Measurements from ENCODE around the gene NRARP. TPM values are rescaled to one million over a fixed set of nuclear protein-coding genes. Genes with fewer than 3 reads are reported as not detected.

NRARP gene
- total and polyA plus RNA-seq, 10 of the 15 experiments (the other 5 are each of a cell fraction or from before 2014, with no cell fraction given) = 0.06 to 9.2 (median 2.2) TPM; not detected in 2

GRCh38 chr9:137316012-137316981 is 14.2 kb upstream of the NRARP start (continued):
- TF ChIP-seq, protein P1, sequence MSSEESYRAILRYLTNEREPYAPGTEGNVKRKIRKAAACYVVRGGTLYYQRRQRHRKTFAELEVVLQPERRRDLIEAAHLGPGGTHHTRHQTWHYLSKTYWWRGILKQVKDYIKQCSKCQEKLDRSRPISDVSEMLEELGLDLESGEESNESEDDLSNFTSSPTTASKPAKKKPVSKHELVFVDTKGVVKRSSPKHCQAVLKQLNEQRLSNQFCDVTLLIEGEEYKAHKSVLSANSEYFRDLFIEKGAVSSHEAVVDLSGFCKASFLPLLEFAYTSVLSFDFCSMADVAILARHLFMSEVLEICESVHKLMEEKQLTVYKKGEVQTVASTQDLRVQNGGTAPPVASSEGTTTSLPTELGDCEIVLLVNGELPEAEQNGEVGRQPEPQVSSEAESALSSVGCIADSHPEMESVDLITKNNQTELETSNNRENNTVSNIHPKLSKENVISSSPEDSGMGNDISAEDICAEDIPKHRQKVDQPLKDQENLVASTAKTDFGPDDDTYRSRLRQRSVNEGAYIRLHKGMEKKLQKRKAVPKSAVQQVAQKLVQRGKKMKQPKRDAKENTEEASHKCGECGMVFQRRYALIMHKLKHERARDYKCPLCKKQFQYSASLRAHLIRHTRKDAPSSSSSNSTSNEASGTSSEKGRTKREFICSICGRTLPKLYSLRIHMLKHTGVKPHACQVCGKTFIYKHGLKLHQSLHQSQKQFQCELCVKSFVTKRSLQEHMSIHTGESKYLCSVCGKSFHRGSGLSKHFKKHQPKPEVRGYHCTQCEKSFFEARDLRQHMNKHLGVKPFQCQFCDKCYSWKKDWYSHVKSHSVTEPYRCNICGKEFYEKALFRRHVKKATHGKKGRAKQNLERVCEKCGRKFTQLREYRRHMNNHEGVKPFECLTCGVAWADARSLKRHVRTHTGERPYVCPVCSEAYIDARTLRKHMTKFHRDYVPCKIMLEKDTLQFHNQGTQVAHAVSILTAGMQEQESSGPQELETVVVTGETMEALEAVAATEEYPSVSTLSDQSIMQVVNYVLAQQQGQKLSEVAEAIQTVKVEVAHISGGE (CRISPR knock-in tag; IDR thresholded peaks at IDR 0.05) = no peak
- TF ChIP-seq, protein P2, sequence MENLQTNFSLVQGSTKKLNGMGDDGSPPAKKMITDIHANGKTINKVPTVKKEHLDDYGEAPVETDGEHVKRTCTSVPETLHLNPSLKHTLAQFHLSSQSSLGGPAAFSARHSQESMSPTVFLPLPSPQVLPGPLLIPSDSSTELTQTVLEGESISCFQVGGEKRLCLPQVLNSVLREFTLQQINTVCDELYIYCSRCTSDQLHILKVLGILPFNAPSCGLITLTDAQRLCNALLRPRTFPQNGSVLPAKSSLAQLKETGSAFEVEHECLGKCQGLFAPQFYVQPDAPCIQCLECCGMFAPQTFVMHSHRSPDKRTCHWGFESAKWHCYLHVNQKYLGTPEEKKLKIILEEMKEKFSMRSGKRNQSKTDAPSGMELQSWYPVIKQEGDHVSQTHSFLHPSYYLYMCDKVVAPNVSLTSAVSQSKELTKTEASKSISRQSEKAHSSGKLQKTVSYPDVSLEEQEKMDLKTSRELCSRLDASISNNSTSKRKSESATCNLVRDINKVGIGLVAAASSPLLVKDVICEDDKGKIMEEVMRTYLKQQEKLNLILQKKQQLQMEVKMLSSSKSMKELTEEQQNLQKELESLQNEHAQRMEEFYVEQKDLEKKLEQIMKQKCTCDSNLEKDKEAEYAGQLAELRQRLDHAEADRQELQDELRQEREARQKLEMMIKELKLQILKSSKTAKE (IDR thresholded peaks at IDR 0.05; ENCODE audit: low read depth, poor library complexity, severe bottlenecking) = no peak
- TF ChIP-seq KDM1A (IDR thresholded peaks at IDR 0.05; ENCODE audit: borderline replicate concordance) (no peak), NFYB (IDR thresholded peaks at IDR 0.05; ENCODE audit: insufficient read depth, low read depth, low read length) (peak; percentile 61; the same call in 1 of the 2 replicates), TCF12 (IDR thresholded peaks at IDR 0.05; ENCODE audit: low read depth, low read length) (peak; percentile 92), SUZ12 (IDR thresholded peaks at IDR 0.05; ENCODE audit: unreplicated experiment) (no peak), GABPA (IDR thresholded peaks at IDR 0.05; ENCODE audit: low read depth) (no peak), MYB (IDR thresholded peaks at IDR 0.05; ENCODE audit: borderline replicate concordance, low read depth, low read length) (no peak), HSF1 (IDR thresholded peaks at IDR 0.05; ENCODE audit: low read depth, low read length) (no peak), POLR2AphosphoS2 (IDR thresholded peaks at IDR 0.05; ENCODE audit: low read depth, low read length) (no peak), ATF3 (IDR thresholded peaks at IDR 0.05; ENCODE audit: borderline replicate concordance, extremely low read depth, low read depth, low read length) (no peak), POU2F2 (IDR thresholded peaks at IDR 0.05; ENCODE audit: borderline replicate concordance, low read depth, low read length) (no peak), POLR2A (IDR thresholded peaks at IDR 0.05; ENCODE audit: low read depth, low read length) (peak; percentile 66), ASH2L (IDR thresholded peaks at IDR 0.05; ENCODE audit: borderline replicate concordance, low read depth) (no peak), CREB1 (IDR thresholded peaks at IDR 0.05; ENCODE audit: low read depth) (no peak), GATAD2B (conservative IDR thresholded peaks at IDR 0.05; ENCODE audit: low read depth) (peak; percentile 100), IKZF1 (conservative IDR thresholded peaks at IDR 0.05) (peak; percentile 82)
- TF ChIP-seq, protein P3, sequence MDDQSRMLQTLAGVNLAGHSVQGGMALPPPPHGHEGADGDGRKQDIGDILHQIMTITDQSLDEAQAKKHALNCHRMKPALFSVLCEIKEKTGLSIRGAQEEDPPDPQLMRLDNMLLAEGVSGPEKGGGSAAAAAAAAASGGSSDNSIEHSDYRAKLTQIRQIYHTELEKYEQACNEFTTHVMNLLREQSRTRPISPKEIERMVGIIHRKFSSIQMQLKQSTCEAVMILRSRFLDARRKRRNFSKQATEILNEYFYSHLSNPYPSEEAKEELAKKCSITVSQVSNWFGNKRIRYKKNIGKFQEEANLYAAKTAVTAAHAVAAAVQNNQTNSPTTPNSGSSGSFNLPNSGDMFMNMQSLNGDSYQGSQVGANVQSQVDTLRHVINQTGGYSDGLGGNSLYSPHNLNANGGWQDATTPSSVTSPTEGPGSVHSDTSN (IDR thresholded peaks at IDR 0.05; ENCODE audit: insufficient replicate concordance, low read depth, low read length) = no peak
- TF ChIP-seq, protein P4, sequence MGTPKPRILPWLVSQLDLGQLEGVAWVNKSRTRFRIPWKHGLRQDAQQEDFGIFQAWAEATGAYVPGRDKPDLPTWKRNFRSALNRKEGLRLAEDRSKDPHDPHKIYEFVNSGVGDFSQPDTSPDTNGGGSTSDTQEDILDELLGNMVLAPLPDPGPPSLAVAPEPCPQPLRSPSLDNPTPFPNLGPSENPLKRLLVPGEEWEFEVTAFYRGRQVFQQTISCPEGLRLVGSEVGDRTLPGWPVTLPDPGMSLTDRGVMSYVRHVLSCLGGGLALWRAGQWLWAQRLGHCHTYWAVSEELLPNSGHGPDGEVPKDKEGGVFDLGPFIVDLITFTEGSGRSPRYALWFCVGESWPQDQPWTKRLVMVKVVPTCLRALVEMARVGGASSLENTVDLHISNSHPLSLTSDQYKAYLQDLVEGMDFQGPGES (IDR thresholded peaks at IDR 0.05) = no peak

All from GM12878 (cell line).